Activated CD4-positive, alpha-beta T cell treated with anti-CD3 and anti-CD28 coated beads for 36 hours (primary cell): ENCODE results near the gene CLOCK. TPM values are rescaled to one million over a fixed set of nuclear protein-coding genes. Genes with fewer than 3 reads are reported as not detected.

ENCODE experiments used
- ATAC-seq: fragments of 200-7000 bp; cut with Tn5 transposase; one replicate; pipeline ENCODE4 v1.10.0; 2021; ENCODE audit warnings: mild to moderate bottlenecking, moderate library complexity
- CTCF ChIA-PET: fragments of 350-600 bp; sonication (Branson Sonifier 250); formaldehyde crosslinking; loops from one replicate; lab custom pipeline; 2021; ENCODE audit warnings: antibody characterized with exemption; lab: Charles Lee
- POLR2A ChIA-PET: fragments of 350-600 bp; sonication (Branson Sonifier 250); formaldehyde crosslinking; loops from one replicate; lab custom pipeline; 2021; ENCODE audit warnings: antibody characterized with exemption, inconsistent platforms; lab: Charles Lee
- DNase-seq: peaks from one replicate; pipeline ENCODE4 v3.0.0-alpha.2; 2020
- H3K27ac Mint-ChIP-seq: one replicate; pipeline ENCODE4 v1.8.0; 2021; ENCODE audit warnings: mixed read lengths
- H3K27me3 Mint-ChIP-seq: one replicate; pipeline ENCODE4 v1.8.0; 2021; ENCODE audit warnings: mixed read lengths
- H3K36me3 Mint-ChIP-seq: one replicate; pipeline ENCODE4 v1.8.0; 2021; ENCODE audit warnings: low read depth, mixed read lengths
- H3K4me1 Mint-ChIP-seq: one replicate; pipeline ENCODE4 v1.8.0; 2021; ENCODE audit warnings: mixed read lengths
- H3K4me3 Mint-ChIP-seq: one replicate; pipeline ENCODE4 v1.8.0; 2021; ENCODE audit warnings: mild to moderate bottlenecking, moderate library complexity, mixed read lengths
- H3K9me3 Mint-ChIP-seq: one replicate; pipeline ENCODE4 v1.8.0; 2021; ENCODE audit warnings: low read depth, mixed read lengths
- intact Hi-C, 2 experiments: fragments of 100-400 bp; cut with DNase I in 1 of 2; cut with micrococcal nuclease in 1 of 2; formaldehyde crosslinking; loops; one replicate each; pipeline versions ENCODE4 v1.14.2 to v1.15.1; 2022 to 2024; cut with DNase I, micrococcal nuclease
- total RNA-seq, 2 experiments: library from RNA; stranded (reverse); gene quantifications; one replicate each; pipeline ENCODE4 v1.2.3, GENCODE V29; 2021

CLOCK gene
- total RNA-seq, 2 experiments from 2014 or later, result 10.4 to 13.3 TPM

GRCh38 chr4:55512077-55512476, 34.6 kb downstream of the CLOCK start:
- CTCF ChIA-PET, result no interaction called here
- Mint-ChIP-seq H3K4me1 (peaks cover 18% of the 10 kb centered on the region), H3K27me3 (no peaks in the 10 kb centered on the region), H3K9me3 (no peaks in the 10 kb centered on the region), H3K27ac (no peak overlapping the region), H3K4me3 (no peak overlapping the region), H3K36me3 (peaks cover 12% of the 10 kb centered on the region)
- ATAC-seq, result no peak
- POLR2A ChIA-PET, result no interaction called here
- no peak for DNase-seq
- intact Hi-C loops, result no loop called here

GRCh38 chr4:55510685-55511084, 36.0 kb downstream of the CLOCK start:
- intact Hi-C loops, result no loop called here
- ChIA-PET CTCF (interaction anchor here (0.6 kb wide), 1 partner anchor 1956 kb away, joined by 3 read pairs; no protein-coding TSS in a partner anchor), POLR2A (no interaction called here)
- Mint-ChIP-seq H3K4me1 (peaks cover 18% of the 10 kb centered on the region), H3K9me3 (no peaks in the 10 kb centered on the region), H3K36me3 (peaks cover 16% of the 10 kb centered on the region), H3K27me3 (no peaks in the 10 kb centered on the region), H3K4me3 (no peak overlapping the region), H3K27ac (no peak overlapping the region)
- no peak for ATAC-seq
- no peak for DNase-seq

- intact Hi-C loops, result no loop called here
- Mint-ChIP-seq H3K9me3 (no peaks in the 10 kb centered on the region), H3K36me3 (peaks cover 16% of the 10 kb centered on the region), H3K27me3 (no peaks in the 10 kb centered on the region), H3K4me3 (no peak overlapping the region), H3K4me1 (peaks cover 18% of the 10 kb centered on the region), H3K27ac (no peak overlapping the region)
- CTCF ChIA-PET, result interaction anchor here (0.6 to 1.1 kb wide), 2 partner anchors 36 to 47 kb away, joined by 3 read pairs; no protein-coding TSS in a partner anchor
- POLR2A ChIA-PET, result no interaction called here
- DNase-seq (no peak), ATAC-seq (no peak)
Observed at GRCh38 chr4:55509266-55509665, 37.4 kb downstream of the CLOCK start.

GRCh38 chr4:55507612-55508011, 39.1 kb downstream of the CLOCK start:
- Mint-ChIP-seq H3K9me3 (no peaks in the 10 kb centered on the region), H3K4me1 (peaks cover 26% of the 10 kb centered on the region), H3K4me3 (no peak overlapping the region), H3K27me3 (no peaks in the 10 kb centered on the region), H3K36me3 (peaks cover 22% of the 10 kb centered on the region), H3K27ac (no peak overlapping the region)
- ATAC-seq (no peak), DNase-seq (no peak)
- intact Hi-C loops, result no loop called here
- ChIA-PET POLR2A (no interaction called here), CTCF (no interaction called here)

GRCh38 chr4:55503169-55503568, 43.5 kb downstream of the CLOCK start:
- ChIA-PET CTCF (no interaction called here), POLR2A (no interaction called here)
- ATAC-seq (peak; percentile 71), DNase-seq (no peak)
- no peaks in the 10 kb centered on the region for H3K9me3 Mint-ChIP-seq
- intact Hi-C loops, result no loop called here
- H3K27me3 Mint-ChIP-seq, result no peaks in the 10 kb centered on the region
- no peak overlapping the region for H3K4me3 Mint-ChIP-seq
- H3K27ac Mint-ChIP-seq, result no peak overlapping the region
- peaks cover 30% of the 10 kb centered on the region for H3K36me3 Mint-ChIP-seq
- peaks cover 8% of the 10 kb centered on the region for H3K4me1 Mint-ChIP-seq

- Mint-ChIP-seq H3K4me1 (peaks cover 10% of the 10 kb centered on the region), H3K9me3 (peaks cover 3% of the 10 kb centered on the region), H3K27me3 (no peaks in the 10 kb centered on the region), H3K27ac (no peak overlapping the region), H3K36me3 (peaks cover 24% of the 10 kb centered on the region), H3K4me3 (no peak overlapping the region)
- DNase-seq (no peak), ATAC-seq (no peak)
- intact Hi-C loops, result no loop called here
- CTCF ChIA-PET, result no interaction called here
- POLR2A ChIA-PET, result no interaction called here
Observed at GRCh38 chr4:55500072-55500471, 46.6 kb downstream of the CLOCK start.

- ChIA-PET CTCF (no interaction called here), POLR2A (no interaction called here)
- no peaks in the 10 kb centered on the region for H3K27me3 Mint-ChIP-seq
- H3K36me3 Mint-ChIP-seq, result peaks cover 27% of the 10 kb centered on the region
- DNase-seq, result no peak
- no peak overlapping the region for H3K4me3 Mint-ChIP-seq
- no peak overlapping the region for H3K27ac Mint-ChIP-seq
- peaks cover 10% of the 10 kb centered on the region for H3K4me1 Mint-ChIP-seq
- intact Hi-C loops, result no loop called here
- ATAC-seq, result no peak
- peaks cover 6% of the 10 kb centered on the region for H3K9me3 Mint-ChIP-seq
Observed at GRCh38 chr4:55499495-55499894, 47.2 kb downstream of the CLOCK start.

GRCh38 chr4:55498051-55498450, 48.7 kb downstream of the CLOCK start:
- intact Hi-C loops, result no loop called here
- Mint-ChIP-seq H3K9me3 (peaks cover 6% of the 10 kb centered on the region), H3K4me3 (no peak overlapping the region), H3K27ac (no peak overlapping the region), H3K4me1 (peaks cover 5% of the 10 kb centered on the region), H3K27me3 (no peaks in the 10 kb centered on the region), H3K36me3 (peaks cover 24% of the 10 kb centered on the region)
- ATAC-seq, result no peak
- ChIA-PET POLR2A (no interaction called here), CTCF (no interaction called here)
- no peak for DNase-seq

- no peak for ATAC-seq
- intact Hi-C loops, result no loop called here
- H3K27me3 Mint-ChIP-seq, result no peaks in the 10 kb centered on the region
- POLR2A ChIA-PET, result no interaction called here
- no peak for DNase-seq
- no peak overlapping the region for H3K4me3 Mint-ChIP-seq
- peaks cover 3% of the 10 kb centered on the region for H3K4me1 Mint-ChIP-seq
- H3K36me3 Mint-ChIP-seq, result peaks cover 11% of the 10 kb centered on the region
- no peak overlapping the region for H3K27ac Mint-ChIP-seq
- CTCF ChIA-PET, result interaction anchor here (0.6 kb wide), 1 partner anchor 96 kb away, joined by 3 read pairs; no protein-coding TSS in a partner anchor
- peaks cover 6% of the 10 kb centered on the region for H3K9me3 Mint-ChIP-seq
Observed at GRCh38 chr4:55491486-55491885, 55.2 kb downstream of the CLOCK start.

GRCh38 chr4:55488716-55489115, 58.0 kb downstream of the CLOCK start:
- Mint-ChIP-seq H3K4me1 (no peaks in the 10 kb centered on the region), H3K27me3 (no peaks in the 10 kb centered on the region), H3K36me3 (peaks cover 2% of the 10 kb centered on the region), H3K4me3 (no peak overlapping the region), H3K9me3 (no peaks in the 10 kb centered on the region), H3K27ac (no peak overlapping the region)
- ATAC-seq (no peak), DNase-seq (no peak)
- ChIA-PET POLR2A (no interaction called here), CTCF (no interaction called here)
- intact Hi-C loops, result no loop called here

GRCh38 chr4:55485821-55486220, 60.9 kb downstream of the CLOCK start:
- no peak overlapping the region for H3K4me3 Mint-ChIP-seq
- ChIA-PET CTCF (no interaction called here), POLR2A (no interaction called here)
- H3K27ac Mint-ChIP-seq, result no peak overlapping the region
- intact Hi-C loops, result no loop called here
- H3K27me3 Mint-ChIP-seq, result no peaks in the 10 kb centered on the region
- H3K36me3 Mint-ChIP-seq, result peaks cover 5% of the 10 kb centered on the region
- DNase-seq (no peak), ATAC-seq (no peak)
- H3K4me1 Mint-ChIP-seq, result no peaks in the 10 kb centered on the region
- no peaks in the 10 kb centered on the region for H3K9me3 Mint-ChIP-seq

GRCh38 chr4:55483315-55483714, 63.4 kb downstream of the CLOCK start:
- Mint-ChIP-seq H3K27ac (no peak overlapping the region), H3K9me3 (no peaks in the 10 kb centered on the region), H3K36me3 (peaks cover 3% of the 10 kb centered on the region), H3K27me3 (no peaks in the 10 kb centered on the region), H3K4me3 (no peak overlapping the region), H3K4me1 (no peaks in the 10 kb centered on the region)
- intact Hi-C loops, result no loop called here
- POLR2A ChIA-PET, result no interaction called here
- ATAC-seq (no peak), DNase-seq (no peak)
- CTCF ChIA-PET, result no interaction called here
